CD1c-positive myeloid dendritic cell (primary cell): Measurements from ENCODE around the gene MTSS2.

Experiments
- DNase-seq: peaks from one replicate; pipeline ENCODE4 v3.0.0-alpha.2; 2016; ENCODE audit errors: extremely low spot score

The MTSS2 gene

DNA sequence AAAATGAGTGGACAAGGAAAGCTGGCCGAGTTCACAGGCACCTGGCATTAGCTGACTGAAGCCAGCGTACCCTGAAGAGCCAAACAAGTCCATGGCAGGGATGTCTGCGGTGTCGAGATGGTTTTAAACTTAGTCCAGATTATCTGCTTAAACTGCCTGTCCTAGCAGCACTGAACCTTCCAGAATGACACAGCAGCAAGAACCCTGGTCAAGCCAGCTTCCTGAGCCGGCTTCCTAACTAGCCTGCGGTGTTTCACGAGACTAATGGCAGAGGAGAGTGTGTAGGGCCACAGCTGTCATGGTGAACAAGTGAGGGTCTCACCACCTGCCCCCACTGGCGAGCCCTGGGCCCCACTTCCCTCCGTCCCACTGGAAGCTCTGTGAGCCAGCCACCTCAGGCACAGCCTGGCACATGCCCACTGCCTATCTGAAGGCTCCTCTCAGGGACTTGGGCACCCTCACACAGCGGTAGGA lies 28.8 kb upstream of the MTSS2 start:
- no peak for DNase-seq

DNA sequence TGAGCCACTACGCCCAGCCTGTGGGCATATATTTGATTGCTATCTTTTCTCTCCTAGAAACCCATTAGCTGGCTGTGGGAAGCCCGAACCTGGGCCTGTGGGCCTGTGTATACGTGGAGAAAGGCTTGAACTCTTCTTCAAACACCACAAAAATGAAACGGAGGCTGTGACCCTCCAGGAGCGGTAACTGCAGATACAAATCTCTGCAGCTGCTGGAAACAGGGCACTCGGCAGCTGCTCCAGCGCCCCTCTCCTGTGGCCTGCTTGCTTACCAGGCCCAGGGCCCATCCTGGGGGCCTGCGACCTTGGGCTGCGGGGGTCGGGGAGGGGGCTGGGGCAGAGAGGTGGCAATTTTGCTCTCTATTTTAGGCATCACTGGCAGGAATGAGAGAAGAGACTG lies 28.0 kb upstream of the MTSS2 start:
- no peak for DNase-seq

GRCh38 chr16:70713342-70713741 lies 27.5 kb upstream of the MTSS2 start:
- no peak for DNase-seq

- DNase-seq = no peak
Measured at GRCh38 chr16:70712942-70713341, 27.1 kb upstream of the MTSS2 start.

- no peak for DNase-seq
Measured at GRCh38 chr16:70712359-70712758, 26.5 kb upstream of the MTSS2 start.

DNA sequence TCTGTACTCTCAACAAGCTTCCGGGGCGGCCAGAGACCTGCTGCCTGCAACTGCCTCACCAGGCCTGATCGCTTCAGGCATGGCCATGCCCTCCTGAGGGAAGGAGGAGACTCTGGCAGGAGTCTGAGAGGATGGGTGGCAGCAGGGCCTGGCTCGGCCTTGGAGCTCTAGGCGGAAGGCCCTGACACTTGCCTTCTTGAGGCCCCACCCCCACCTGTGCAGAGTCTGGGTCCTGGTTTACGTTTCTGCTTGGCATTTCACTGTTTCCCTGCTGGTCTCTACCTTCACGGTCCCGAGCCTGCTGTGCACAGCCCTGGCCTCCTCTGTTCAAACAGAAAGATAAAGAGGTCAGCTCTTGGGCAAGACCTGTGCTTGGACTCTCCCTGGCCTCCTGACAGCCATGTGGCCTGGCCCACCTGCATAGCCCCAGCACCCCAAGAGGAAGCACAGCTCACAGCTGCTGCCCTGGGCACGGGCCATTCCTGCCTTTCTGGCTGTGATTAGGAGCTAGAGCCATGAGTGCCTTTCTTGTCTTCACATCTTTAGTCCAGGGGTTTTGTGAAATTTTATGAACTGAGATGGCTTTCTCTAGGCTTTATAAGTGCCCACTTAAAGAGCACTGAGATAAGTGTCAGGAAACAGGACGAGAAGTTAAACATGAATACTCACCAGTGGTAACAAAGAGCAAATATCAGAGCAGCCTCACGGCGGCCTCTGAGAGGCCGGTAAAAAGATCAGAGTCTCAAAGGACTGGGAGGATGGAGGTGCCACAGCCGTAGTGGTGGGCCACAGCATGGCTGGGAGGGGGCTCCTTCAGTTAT lies 25.6 kb upstream of the MTSS2 start:
- no peak for DNase-seq

GRCh38 chr16:70710422-70711210 lies 24.8 kb upstream of the MTSS2 start:
- DNase-seq = no peak

- DNase-seq = no peak
Measured at GRCh38 chr16:70709942-70710341, 24.1 kb upstream of the MTSS2 start.

DNA sequence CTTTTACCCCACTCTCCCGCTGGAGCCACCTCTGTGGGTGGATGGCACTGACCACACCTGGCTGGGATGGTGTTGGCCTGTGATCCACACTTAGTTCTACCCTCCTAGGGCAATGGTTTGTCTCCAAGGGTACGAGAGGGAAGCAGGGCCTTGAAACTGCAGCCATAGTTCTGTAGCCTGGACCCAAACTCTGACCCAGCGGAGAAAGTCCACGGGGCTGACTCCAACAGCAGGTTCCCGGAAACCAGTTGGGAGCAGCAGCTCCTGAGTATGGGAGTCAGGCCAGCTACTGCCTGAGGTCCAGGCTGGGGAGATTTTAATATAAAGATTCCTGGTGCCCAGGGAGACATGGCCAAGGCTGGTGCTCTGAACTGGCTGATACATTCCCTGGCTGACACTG lies 23.6 kb upstream of the MTSS2 start:
- DNase-seq = no peak

DNA sequence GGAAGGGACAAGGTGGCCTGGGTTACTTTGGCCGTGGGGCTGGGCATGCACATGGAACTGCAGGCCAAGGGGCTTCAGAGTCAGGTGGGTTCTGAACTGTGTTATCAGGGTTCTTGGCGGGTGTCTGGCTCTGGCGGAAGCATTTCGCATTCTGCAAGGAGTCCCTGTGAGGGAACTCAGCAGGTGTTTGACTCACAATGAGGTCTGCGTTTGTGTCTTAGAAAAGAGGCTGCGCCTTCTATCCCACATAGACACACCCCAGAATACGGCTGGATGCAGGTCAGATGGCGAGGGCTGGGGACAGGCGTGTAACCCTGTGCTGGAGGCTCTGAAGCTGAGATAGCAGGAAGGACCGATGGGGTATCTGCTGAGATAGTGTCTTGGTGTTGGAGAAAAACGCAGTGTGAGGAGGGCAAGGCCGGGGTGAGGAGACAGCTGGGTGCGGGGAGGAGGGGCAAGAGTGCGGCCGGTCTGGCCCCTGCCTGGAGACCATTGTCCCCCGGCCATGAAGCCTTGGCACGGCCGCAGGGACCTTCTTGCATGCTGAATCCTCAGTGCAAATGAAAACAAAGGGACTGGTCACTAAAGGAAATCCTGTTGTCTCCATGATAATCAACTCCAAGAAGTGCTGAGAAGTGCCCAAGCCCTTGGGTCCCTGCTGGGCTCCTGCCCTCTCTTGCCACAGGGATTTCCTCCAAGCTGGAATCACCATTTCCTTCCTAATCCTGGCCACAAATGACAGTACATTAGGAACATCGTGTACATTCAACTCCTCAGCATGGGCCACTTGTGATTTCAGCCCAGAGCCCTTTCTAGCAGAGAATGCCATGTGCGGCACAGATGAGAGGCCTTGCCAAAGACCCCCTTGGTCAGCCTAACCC lies 22.8 kb upstream of the MTSS2 start:
- no peak for DNase-seq

DNA sequence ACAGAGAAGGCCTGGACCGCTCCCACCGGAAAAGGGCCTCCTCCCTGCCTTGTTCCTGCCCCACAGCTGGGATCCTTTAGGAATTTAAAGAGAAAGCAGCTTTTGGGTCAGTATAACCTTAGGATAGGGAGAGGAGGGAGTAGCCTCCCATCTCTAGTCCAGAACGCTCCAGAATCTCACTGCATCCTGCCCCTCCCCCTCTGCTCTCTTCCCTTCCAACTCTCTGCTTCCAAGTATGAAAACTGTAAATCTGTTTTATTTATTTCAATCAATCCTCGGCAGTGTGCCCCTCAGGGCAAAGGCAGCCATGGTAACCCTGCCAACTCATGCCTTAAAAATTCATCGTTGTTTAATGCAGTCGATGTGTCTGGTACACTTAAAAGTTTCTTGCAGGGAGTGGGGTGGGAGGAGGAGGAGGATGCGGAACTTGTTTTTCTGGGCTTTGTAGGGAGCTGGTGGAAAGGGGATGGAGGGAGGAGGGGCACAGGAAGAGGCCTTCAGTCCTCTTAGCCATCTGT lies 21.2 kb upstream of the MTSS2 start:
- no peak for DNase-seq

GRCh38 chr16:70705056-70705455 lies 19.2 kb upstream of the MTSS2 start:
- no peak for DNase-seq

- DNase-seq = no peak
Measured at GRCh38 chr16:70704586-70704985, 18.7 kb upstream of the MTSS2 start.

GRCh38 chr16:70703835-70704381 lies 18.1 kb upstream of the MTSS2 start:
- DNase-seq = no peak

GRCh38 chr16:70703041-70703834 lies 17.4 kb upstream of the MTSS2 start:
- peak; percentile 11 for DNase-seq

GRCh38 chr16:70702624-70703023 lies 16.8 kb upstream of the MTSS2 start:
- DNase-seq = no peak

DNA sequence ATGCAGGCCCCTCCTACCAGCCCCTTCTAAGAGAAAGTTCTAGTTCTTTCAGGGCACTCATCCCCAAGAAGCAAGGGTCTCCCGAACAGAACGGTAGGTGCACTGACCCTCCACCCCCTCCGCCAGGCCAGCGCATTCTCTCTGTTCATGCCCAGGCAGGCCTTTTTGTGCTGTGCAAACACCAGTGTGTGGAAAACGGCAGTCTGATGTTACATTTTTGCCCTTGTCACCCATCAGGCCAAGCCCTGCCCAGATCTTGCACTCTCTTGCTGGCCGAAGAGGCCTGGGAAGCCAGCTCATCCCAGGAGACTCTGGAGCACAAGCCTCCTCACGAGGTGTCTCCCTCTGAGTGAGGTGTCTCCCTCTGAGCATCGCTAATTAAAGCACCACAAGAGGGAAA lies 16.1 kb upstream of the MTSS2 start:
- DNase-seq = no peak

- no peak for DNase-seq
Measured at GRCh38 chr16:70701596-70701995, 15.7 kb upstream of the MTSS2 start.

DNA sequence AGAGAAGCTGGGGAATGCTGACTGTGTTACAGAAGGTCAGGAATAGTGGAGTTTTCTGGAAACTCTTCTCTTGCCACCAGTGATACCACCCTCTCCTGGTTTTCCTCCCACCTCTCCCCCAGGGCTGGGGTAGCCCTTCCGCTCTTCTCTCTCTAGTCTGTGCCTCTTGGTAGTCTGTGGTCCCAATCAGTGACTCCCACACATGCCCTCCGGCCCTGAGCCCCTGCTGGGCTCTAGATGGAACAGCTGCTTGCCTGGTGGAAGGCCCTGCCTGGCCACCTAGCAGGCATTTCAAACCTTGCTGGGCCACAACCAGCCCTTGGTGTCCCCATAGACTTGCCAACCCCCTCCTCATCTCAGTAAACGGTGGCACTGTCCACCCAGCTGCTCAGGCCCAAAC lies 15.2 kb upstream of the MTSS2 start:
- no peak for DNase-seq

DNA sequence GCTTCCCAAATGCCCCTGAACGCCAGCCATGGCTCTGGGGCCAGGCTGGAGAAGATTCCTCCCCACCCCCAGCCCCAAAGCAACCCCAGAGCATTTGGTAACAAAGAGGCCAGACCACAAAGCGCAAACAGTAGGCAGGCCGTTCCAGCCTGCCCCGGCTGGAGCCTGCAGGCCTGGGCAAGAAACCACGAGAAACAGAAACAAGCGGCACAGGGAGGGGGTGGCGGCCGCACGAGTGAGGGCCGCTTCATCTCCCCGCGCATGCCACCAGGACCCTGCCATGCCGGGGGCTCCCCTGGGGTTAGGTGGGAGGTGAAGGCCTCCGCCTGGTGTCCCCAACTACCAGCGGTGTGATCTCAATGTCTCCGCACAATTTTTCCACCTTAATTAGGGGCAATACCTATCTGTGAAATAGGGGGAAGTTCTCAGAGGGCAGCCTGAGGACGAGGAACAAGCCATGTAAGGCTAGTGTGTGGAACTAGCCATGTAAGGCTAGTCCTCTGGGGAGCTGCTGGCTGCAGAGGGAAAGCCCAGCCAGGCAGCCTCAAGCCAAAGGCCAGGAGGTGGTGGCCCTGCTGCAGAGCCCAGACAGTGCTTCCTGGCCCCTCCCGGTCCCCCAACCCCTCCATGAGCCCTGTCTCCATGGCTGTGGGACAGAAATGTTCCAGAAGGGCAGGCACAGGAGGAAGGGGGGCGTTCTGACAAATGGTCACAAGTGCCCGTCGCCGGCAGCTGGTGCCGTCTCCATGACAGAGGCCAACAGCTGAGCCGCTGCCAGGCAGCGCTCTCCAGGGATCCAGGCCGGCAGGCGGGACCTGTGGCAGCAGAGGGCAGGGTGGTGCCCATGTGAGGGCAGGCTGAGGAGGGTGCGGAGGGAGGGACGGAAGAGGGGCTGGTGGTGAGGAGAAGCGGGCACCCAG lies 14.5 kb upstream of the MTSS2 start:
- DNase-seq = no peak
